Inferior parietal cortex (tissue), 1 donor: Measurements from ENCODE around the gene ARPC5.

Source experiments
- DNase-seq: peaks from one replicate; pipeline ENCODE4 v3.0.0-alpha.2; 2016; ENCODE audit errors: extremely low spot score

ARPC5 gene

DNA sequence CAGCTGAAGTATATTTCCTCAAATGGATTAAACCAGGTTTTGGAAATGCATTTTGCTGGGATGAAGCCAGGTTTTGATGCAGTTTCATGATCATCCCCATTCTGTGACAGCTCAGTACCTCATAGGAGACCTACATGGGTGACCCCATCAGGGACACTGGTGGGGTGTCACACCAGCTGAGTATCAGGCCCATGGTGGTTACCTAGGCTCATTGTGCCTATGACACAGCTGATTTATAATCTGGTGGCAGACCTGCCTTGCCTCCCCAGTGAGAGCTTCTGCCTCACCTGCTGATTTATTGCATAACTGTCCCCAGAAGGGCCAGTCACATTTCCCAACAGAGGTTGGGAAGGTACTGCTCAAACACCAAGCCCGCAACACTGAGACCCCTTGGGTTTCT lies 49.1 kb downstream of the ARPC5 start:
- DNase-seq, result no peak

DNA sequence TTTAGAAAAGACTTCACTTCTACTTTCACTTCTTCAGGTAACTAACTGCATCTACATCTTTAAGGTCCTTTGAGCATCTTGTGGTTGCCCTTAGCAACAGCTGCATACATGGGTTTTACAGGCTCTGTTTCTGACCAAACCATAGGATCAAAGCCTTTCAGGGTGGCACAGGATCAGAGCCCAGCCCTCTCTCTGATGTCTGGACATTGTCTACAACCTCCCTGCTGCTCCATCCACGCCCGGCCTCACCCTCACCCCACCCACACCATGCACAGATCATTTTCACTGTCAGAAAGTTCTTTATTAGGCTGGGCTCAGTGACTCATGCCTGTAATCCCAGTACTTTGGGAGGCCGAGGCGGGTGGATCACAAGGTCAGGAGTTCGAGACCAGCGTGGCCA lies 50.5 kb downstream of the ARPC5 start:
- DNase-seq, result no peak

DNA sequence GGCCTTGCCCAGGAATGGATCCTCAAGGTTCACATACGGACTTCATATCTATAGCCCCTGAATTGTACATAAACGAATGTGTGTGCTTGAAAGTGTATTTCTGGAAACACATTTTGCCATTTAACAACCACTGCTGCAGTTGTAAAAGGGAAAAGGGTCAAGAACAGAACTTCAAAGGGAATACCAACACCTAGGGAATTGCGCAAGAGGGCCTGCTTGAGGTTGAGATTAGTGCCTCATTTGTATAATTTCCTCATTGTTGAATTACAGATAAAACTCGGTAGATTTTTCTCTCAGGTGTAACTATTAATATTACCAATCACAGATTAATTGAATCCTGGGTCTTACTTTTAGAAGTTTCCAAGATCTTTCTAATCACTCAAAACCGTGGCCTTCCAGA lies 51.4 kb downstream of the ARPC5 start:
- DNase-seq, result no peak

DNA sequence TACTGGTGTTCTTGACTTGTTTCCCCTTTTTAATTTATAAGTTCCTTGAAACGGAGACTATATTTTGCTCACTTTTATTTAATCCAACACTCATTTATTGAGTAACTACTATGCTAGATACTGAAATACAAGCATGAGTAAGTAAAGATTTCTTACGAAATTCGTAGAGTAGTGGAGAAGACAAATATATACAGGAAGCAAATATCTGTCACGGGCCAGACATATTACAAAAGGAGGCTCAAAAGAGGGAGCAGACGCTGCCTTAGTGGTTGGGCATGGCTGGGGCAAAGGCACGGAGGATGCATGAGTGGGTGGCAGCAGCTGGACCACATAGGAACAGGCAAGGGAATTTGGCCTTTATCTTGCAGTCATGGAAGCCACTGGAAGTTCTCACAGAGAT lies 52.1 kb downstream of the ARPC5 start:
- no peak for DNase-seq

DNA sequence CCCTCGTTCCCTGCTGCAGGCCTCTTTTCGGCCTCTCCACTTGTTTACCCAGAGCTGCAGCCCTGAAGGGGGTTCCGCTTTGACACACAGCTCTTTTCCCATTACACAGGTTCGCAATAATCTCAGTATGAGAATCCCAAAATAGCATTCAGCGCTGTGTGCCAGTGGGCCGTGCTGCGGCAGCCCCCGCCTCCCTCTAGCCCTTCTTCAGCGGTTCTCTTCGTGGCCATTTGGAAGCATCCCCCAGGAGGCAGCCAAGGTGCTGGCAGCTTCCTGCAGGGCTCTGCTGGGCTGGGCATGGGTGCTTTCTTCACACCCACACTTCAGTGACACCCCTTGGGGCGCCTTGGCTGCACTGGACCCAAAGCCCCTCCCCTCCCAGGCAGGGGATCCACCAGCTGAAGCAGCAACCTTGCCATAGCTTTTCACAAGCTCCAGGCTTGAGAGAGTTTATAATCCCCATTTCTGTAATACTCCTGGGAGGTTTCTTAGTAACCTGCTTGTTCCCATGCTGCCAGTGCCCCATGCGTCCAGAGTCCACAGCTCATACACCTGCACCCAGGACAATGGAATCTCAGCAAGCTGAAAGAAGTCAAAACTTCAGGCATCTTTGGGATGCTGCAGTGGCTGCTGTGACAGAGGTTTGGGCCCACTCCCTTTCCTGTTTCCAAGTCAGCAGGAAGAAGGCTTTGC lies 53.4 kb downstream of the ARPC5 start:
- no peak for DNase-seq

DNA sequence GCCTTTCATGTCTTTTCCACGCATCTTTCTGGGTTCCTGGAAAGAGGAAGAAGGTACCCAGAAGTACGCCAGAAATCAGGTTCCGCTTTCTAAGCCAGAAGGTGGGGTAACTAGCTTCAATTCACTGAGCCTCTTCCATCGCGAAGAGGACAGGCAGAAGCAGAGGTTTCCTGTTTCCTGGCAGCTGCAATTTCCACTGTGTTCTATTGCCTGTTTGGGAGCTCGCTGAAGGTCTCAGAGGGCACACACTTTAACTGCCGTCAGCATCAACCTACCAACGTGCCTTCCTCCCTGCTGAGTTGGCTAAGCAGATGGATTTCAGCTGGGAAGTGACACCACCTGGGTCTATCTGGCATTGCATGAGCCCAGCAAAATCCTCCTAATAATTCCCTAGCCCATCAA lies 55.3 kb downstream of the ARPC5 start:
- no peak for DNase-seq

DNA sequence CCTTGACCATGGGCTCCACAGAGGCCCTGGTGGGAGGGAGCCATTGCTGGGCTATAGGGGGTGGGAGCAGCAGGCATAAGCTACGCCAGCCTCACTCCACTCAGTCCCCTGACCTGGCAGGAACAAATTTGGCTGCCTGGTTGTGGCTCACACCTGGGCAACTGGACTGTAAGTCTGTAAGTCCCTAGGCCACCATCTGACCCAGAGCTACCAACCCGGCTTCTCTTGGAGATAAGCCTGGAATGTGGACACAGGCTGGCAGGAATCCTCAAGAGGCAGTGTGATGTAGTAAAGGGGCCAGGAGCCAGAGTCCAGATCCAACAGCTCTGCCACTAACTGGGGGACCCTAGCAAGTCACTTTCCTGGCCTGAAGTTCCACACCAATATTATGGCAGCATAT lies 56.7 kb downstream of the ARPC5 start:
- no peak for DNase-seq

DNA sequence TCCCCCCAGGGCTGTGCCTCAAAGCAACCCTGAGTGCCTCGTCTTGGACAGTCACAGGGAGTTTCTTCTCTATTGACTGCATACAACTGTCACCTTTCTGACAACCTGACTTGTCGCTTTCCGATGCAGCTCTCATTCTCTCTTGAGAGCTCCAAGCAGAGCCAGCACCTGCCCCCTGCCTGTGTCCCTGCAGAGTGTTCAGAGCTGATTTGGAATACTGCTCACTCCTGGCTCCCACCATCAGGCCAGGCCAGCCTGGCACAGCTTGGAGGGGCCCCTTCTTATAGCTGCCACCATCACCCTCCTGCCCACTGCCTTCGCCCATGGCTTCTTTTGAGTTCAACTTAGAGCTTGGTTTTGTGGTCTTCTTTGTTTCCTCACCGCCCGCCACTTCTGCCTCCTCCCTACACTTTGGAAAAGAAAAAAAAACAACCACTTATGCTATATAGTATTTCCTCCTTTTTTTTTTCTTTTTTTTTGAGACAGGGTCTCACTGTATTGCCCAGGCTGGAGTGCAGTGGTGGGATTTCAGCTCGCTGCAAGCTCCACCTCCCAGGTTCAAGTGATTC lies 57.6 kb downstream of the ARPC5 start:
- no peak for DNase-seq

DNA sequence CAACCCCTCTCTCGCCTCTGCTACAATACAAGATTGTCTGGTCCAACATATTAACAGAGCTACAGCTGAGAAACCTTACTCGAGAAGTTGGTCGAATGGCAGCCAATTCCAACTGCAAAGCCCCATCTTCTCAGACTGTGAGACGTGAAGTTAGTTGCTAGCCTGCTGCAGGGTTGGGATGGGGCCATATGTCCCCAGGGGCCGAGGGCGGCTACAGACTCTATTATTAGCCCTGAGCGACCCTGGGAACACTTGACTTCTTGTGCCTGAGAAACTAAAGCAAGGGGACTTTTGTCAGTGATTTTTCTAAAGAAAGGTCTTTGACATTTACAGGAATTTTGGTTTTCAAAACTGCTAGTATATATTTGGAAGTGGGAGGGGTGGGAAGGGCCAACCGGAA lies 59.0 kb downstream of the ARPC5 start:
- no peak for DNase-seq

DNA sequence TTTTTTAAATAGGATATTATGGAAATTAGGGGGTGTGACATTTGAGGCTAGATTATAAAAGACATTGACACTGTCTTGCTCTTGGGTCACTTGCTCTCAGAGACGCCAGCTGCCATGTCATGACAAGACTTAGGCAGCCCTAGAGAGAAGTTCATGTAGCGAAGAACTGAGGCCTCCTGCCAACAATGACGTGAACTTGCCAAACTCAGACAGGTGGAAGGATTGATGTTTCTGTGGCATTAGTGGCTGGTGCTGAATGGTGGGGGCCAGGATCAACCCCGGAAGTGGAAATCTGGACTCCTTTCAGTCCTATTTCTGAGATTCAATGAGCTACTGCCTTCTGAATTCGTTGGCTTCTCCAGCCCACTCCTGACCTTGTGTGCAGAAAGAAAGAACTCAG lies 60.0 kb downstream of the ARPC5 start:
- no peak for DNase-seq

DNA sequence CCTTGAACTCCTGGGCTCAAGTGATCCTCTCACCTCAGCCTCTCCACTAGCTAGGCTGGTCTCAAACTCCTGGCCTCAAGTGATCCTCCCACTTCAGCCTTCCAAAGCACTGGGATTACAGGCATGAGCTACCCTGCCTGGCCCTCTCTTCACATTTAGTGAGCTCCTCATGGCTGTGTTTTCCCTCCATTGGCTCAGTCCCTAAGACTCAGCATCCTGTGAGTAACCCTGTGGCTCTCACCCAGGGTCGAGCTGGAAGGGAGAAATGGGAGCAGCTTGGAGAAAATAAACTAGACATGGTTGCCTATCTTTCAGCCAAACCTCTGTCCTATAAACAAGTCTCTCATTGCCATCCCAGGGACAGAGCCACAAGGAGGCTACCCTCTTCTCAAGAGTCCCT lies 62.9 kb downstream of the ARPC5 start:
- DNase-seq, result no peak

DNA sequence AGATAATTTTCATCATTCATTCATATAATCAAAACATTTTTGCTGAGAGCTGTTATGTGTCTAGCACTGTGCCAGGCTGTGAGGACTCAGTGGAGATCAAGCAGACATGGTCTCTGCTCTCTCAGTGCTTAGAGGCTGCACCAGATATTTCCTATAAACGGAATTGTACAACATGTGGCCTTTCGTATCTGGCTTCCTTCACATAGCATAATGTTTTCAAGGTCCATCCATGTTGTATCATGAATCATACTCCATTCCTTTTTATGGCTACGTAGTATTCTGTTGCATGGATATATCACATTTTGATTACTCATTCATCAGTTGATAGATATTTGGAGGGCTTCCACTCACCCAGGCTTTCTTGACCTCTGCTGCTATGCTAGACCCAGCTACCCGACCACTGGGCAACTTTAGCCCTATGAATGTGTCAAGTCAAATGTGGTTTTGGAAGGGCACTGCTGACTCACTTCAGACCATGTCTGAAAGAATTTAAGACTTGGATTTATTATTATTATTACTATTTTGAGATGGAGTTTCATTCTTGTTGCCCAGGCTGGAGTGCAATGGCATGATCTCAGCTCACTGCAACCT lies 63.8 kb downstream of the ARPC5 start:
- no peak for DNase-seq
